K562 (cell line): ENCODE data around the gene OR2H2. TPM values are rescaled to one million over a fixed set of nuclear protein-coding genes. Genes with fewer than 3 reads are reported as not detected.
A peak's percentile ranks its signal among the peaks of the same experiment; 100 is the strongest.

ENCODE experiments used
- BHLHE40 ChIP-seq: IDR thresholded peaks from 2 replicates; pipeline ENCODE4 v1.6.1; 2011; ENCODE audit warnings: low read length, improper control_type of control experiment
- BRD4 ChIP-seq: fragments of 200-600 bp; sonication (generic); IDR thresholded peaks from 2 replicates; pipeline ENCODE4 v1.6.1; 2017; ENCODE audit warnings: inconsistent platforms
- CTBP1 ChIP-seq: fragments of 450-650 bp; IDR thresholded peaks from 2 replicates; pipeline ENCODE4 v1.6.1; 2016; ENCODE audit warnings: borderline replicate concordance
- HBP1 ChIP-seq: fragments of 450-650 bp; formaldehyde crosslinking; IDR thresholded peaks from 2 replicates; pipeline ENCODE4 v1.4.0; 2022; ENCODE audit warnings: missing genetic modification characterization
- HDAC3 ChIP-seq: fragments of 450-650 bp; IDR thresholded peaks from 2 replicates; pipeline ENCODE4 v1.6.1; 2018; ENCODE audit warnings: borderline replicate concordance, mild to moderate bottlenecking, moderate library complexity; ENCODE audit not compliant: partially characterized antibody
- HMGXB4 ChIP-seq: sonication (generic); formaldehyde crosslinking; IDR thresholded peaks from 2 replicates; pipeline ENCODE4 v1.8.1; 2023; ENCODE audit warnings: mild to moderate bottlenecking, missing genetic modification reagents
- IFI16 ChIP-seq: fragments of 250-450 bp; sonication (Bioruptor Pico); IDR thresholded peaks from 2 replicates; pipeline ENCODE4 v2.1.2; 2022; ENCODE audit warnings: mild to moderate bottlenecking, inconsistent platforms
- IRF2 ChIP-seq: sonication (generic); formaldehyde crosslinking; IDR thresholded peaks from 2 replicates; pipeline ENCODE4 v1.8.1; 2022; ENCODE audit warnings: mild to moderate bottlenecking, missing genetic modification reagents
- KDM5B ChIP-seq: fragments of 200-600 bp; sonication (generic); IDR thresholded peaks from 2 replicates; pipeline ENCODE4 v1.6.1; 2012; ENCODE audit warnings: low read depth, mild to moderate bottlenecking, moderate library complexity, low read length, control low read depth, inconsistent platforms; ENCODE audit not compliant: insufficient replicate concordance
- KLF1 ChIP-seq: fragments of 450-650 bp; IDR thresholded peaks from 2 replicates; pipeline ENCODE4 v1.6.1; 2016; ENCODE audit warnings: missing genetic modification characterization, missing compliant biosample characterization
- MCM7 ChIP-seq, 2 experiments: fragments of 450-650 bp; IDR thresholded peaks; 2 replicates each; pipeline ENCODE4 v1.6.1; 2016 to 2018
- MEF2D ChIP-seq: conservative IDR thresholded peaks from 2 replicates; pipeline ENCODE4 v1.6.1; 2016; ENCODE audit warnings: low read depth, missing genetic modification characterization, missing compliant biosample characterization
- NONO ChIP-seq, 2 experiments: fragments of 200-400 bp in 1 of 2; fragments of 450-650 bp in 1 of 2; formaldehyde crosslinking in 1 of 2; IDR thresholded peaks; 2 replicates each; pipeline ENCODE4 v1.6.1; 2017; ENCODE audit warnings: low read depth in 2 of 2, mild to moderate bottlenecking in 2 of 2, moderate library complexity in 2 of 2, low read length in 1 of 2
- NR2C2 ChIP-seq, 2 experiments: fragments of 200-800 bp in 1 of 2; sonication (Bioruptor generic) in 1 of 2; sonication (generic) in 1 of 2; formaldehyde crosslinking in 1 of 2; IDR thresholded peaks; 2 replicates each; pipeline versions ENCODE4 v1.6.1 to v1.8.0; 2016 to 2022; ENCODE audit warnings: mild to moderate bottlenecking in 1 of 2, missing compliant biosample characterization in 1 of 2, missing genetic modification characterization in 1 of 2, missing genetic modification reagents in 1 of 2
- PBX2 ChIP-seq, 2 experiments: IDR thresholded peaks in 1 of 2; conservative IDR thresholded peaks in 1 of 2; 2 replicates each; pipeline ENCODE4 v1.6.1; 2016; ENCODE audit warnings: low read depth in 2 of 2, mild to moderate bottlenecking in 1 of 2, missing compliant biosample characterization in 1 of 2, missing genetic modification characterization in 1 of 2, moderate library complexity in 1 of 2
- POLR3G ChIP-seq: IDR thresholded peaks from 2 replicates; pipeline ENCODE4 v1.6.1; 2011; ENCODE audit not compliant: insufficient read length, insufficient replicate concordance; ENCODE audit errors: extremely low read depth
- STAG1 ChIP-seq: sonication (generic); formaldehyde crosslinking; IDR thresholded peaks from 2 replicates; pipeline ENCODE4 v1.5.0; 2020; ENCODE audit warnings: missing genetic modification reagents, borderline replicate concordance
- TEAD4 ChIP-seq, 2 experiments: sonication (generic) in 1 of 2; formaldehyde crosslinking in 1 of 2; IDR thresholded peaks; 2 replicates each; pipeline versions ENCODE4 v1.6.1 to v1.8.0; 2012 to 2022; ENCODE audit warnings: borderline replicate concordance in 1 of 2, inconsistent platforms in 1 of 2, low read length in 1 of 2, mild to moderate bottlenecking in 1 of 2, missing genetic modification reagents in 1 of 2
- ZC3H11A ChIP-seq: IDR thresholded peaks from 2 replicates; pipeline ENCODE4 v1.6.1; 2012; ENCODE audit warnings: low read depth, low read length, improper control_type of control experiment
- ZFPM2 ChIP-seq: fragments of 250-450 bp; sonication (Bioruptor Pico); IDR thresholded peaks from 2 replicates; pipeline ENCODE4 v1.5.1; 2022; ENCODE audit warnings: mild to moderate bottlenecking
- ZNF316 ChIP-seq: fragments of 450-650 bp; IDR thresholded peaks from 2 replicates; pipeline ENCODE4 v1.6.1; 2016
- ZNF717 ChIP-seq: fragments of 250-450 bp; sonication (Bioruptor Pico); IDR thresholded peaks from 2 replicates; pipeline ENCODE4 v1.5.0; 2021
- ZNF766 ChIP-seq: fragments of 200-800 bp; sonication (Bioruptor generic); conservative IDR thresholded peaks from 2 replicates; pipeline ENCODE4 v1.6.1; 2016; ENCODE audit warnings: missing genetic modification characterization, missing compliant biosample characterization
- polyA plus RNA-seq, 8 experiments: library from polyadenylated mRNA; depleted of rRNA in 4 of 8; stranded (reverse) in 5 of 8; unstranded in 3 of 8; fragments of >200 nt; fragmentation: Nextera tagmentation in 2 of 8; fragmentation: Illumina TruSeq in 1 of 8; extraction: Ambion mirVana in 2 of 8; extraction: Trizol in 1 of 8; gene quantifications; 2 replicates each; pipeline versions ENCODE4 v1.2.1 to v1.2.3, GENCODE V29; 2011 to 2014; ENCODE audit warnings: inconsistent platforms in 1 of 8, missing spikeins in 1 of 8
- total RNA-seq, 7 experiments: library from RNA; depleted of rRNA in 6 of 7; stranded (reverse); fragments of >200 nt in 6 of 7; fragmentation: Illumina TruSeq in 2 of 7; extraction: Trizol in 2 of 7; gene quantifications; 2 replicates each; pipeline versions ENCODE4 v1.2.1 to v1.2.3, GENCODE V29; 2011 to 2021; ENCODE audit warnings: low replicate concordance in 1 of 7

OR2H2 gene
- total and polyA plus RNA-seq, 9 of the 15 experiments (the other 6 are each of a cell fraction or from before 2014, with no cell fraction given), result not detected

- TF ChIP-seq CTBP1, result no peak
- no peak for TF ChIP-seq STAG1
- TF ChIP-seq IFI16 (CRISPR knock-in tag), result no peak
- no peak for TF ChIP-seq BRD4
- TF ChIP-seq HMGXB4 (CRISPR knock-in tag), result no peak
- TF ChIP-seq KLF1 (tag), result no peak
- no peak for TF ChIP-seq HDAC3
- TF ChIP-seq TEAD4 (IDR thresholded peaks at IDR 0.05; ENCODE audit: low read length), result no peak
- no peak for TF ChIP-seq TEAD4 (CRISPR knock-in tag; IDR thresholded peaks at IDR 0.05; ENCODE audit: borderline replicate concordance)
- TF ChIP-seq NR2C2 (CRISPR knock-in tag; IDR thresholded peaks at IDR 0.05), result no peak
- no peak for TF ChIP-seq NR2C2 (tag; IDR thresholded peaks at IDR 0.05)
- TF ChIP-seq NONO (IDR thresholded peaks at IDR 0.05; ENCODE audit: low read depth in 2 of 2, low read length in 1 of 2), result no peak
- TF ChIP-seq MEF2D, result no peak
- no peak for TF ChIP-seq POLR3G
- TF ChIP-seq MCM7 (IDR thresholded peaks at IDR 0.05), result no peak
- TF ChIP-seq PBX2 (CRISPR knock-in tag; IDR thresholded peaks at IDR 0.05; ENCODE audit: low read depth), result no peak
- no peak for TF ChIP-seq PBX2 (tag; conservative IDR thresholded peaks at IDR 0.05; ENCODE audit: low read depth)
- TF ChIP-seq ZNF766, result no peak
- no peak for TF ChIP-seq HBP1
- no peak for TF ChIP-seq ZNF316
- TF ChIP-seq IRF2 (CRISPR knock-in tag), result no peak
- no peak for TF ChIP-seq ZC3H11A
- no peak for TF ChIP-seq ZNF717 (CRISPR knock-in tag)
- TF ChIP-seq ZFPM2, result no peak
- no peak for TF ChIP-seq BHLHE40
- TF ChIP-seq KDM5B, result peak; percentile 96
Observed at GRCh38 chr6:29627755-29628418, 43.0 kb downstream of the OR2H2 start (continued).
